Measurements from ENCODE around the gene HERC4. TPM values are rescaled to one million over a fixed set of nuclear protein-coding genes. Genes with fewer than 3 reads are reported as not detected.
A peak's percentile ranks its signal among the peaks of the same experiment; 100 is the strongest.

The HERC4 gene
- total and polyA plus RNA-seq, 7 experiments from 2014 or later: 21.2 to 113 (median 71.6) TPM

DNA sequence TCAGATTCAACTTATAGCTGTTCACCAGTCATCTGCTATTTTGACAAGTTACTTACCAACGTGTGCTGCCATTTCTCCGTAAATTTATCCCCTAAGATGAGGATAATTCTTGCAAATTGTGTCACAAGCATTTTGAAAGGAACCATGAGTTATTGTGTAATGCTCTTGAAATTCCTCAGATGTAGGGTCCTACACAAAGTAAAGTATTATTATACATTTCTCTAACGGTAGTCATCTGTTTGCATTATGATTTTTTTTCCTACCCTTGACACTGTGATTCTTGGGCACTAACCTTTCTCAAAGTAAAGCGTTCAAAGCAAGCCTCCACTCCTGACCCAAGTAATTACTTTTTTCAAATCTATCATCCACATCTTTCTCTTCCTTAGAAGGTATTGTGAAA lies 8.1 kb downstream of the HERC4 start:
- Mint-ChIP-seq H3K27ac (peak overlapping the region in 2 of 9 donors; percentile 11 to 36), H3K9me3 (no peaks in the 10 kb centered on the region), H3K4me3 (no peak overlapping the region), H3K36me3 (peaks cover 0 to 27% (median 16%) of the 10 kb centered on the region in 5 donors), H3K4me1 (peaks cover 27 to 54% (median 47%) of the 10 kb centered on the region in 7 donors), H3K27me3 (no peaks in the 10 kb centered on the region)
- Histone ChIP-seq H3K9me3 (ENCODE audit: control insufficient read depth in 2 of 3, low read length in 3 of 3) (no peaks in the 10 kb centered on the region), H3K36me3 (ENCODE audit: control insufficient read depth in 2 of 3, insufficient read depth in 3 of 3, low read length in 3 of 3) (peaks cover 0 to 4% (median 0%) of the 10 kb centered on the region in 3 experiments), H3K4me3 (ENCODE audit: low read length) (no peak overlapping the region), H3K27me3 (ENCODE audit: control insufficient read depth in 2 of 2, insufficient read depth in 2 of 2, low read length in 2 of 2) (no peaks in the 10 kb centered on the region), H3K4me1 (ENCODE audit: control insufficient read depth in 2 of 2, insufficient read depth in 2 of 2, low read length in 2 of 2) (peaks cover 0 to 4% of the 10 kb centered on the region in 2 donors), H3K27ac (ENCODE audit: low read depth, low read length) (no peak overlapping the region)
- ATAC-seq (no peak), DNase-seq (no peak)
- CTCF ChIA-PET: interaction anchor here (0.8 kb wide), 1 partner anchor 89 kb away, joined by 3 read pairs; no protein-coding TSS in a partner anchor
- intact Hi-C loops (cut with micrococcal nuclease): no loop called here
- POLR2A ChIA-PET: no interaction called here

DNA sequence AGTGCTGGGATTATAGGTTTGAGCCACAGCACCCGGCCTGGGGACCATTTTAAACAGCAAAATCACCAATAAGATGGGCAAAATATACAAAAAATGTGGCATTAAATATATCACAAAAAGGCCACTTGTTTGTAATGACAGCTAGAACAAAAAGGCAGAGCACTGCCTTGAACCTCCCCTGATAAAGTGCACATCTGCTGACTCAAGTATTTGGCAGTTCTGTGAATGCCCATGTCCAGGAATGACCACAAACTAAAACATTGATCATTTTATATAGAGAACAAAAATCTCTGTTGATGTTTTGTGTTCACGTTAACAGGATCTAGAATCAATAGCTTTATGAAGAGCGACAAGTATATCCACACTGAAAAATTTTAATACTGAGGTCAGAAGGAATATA lies 21.5 kb downstream of the HERC4 start:
- ChIA-PET CTCF (interaction anchor here (0.7 to 1.0 kb wide), 3 partner anchors 15 to 207 kb away, joined by 3 to 6 read pairs (median 3); no protein-coding TSS in a partner anchor), POLR2A (interaction anchor here (0.6 to 0.9 kb wide), 2 partner anchors 10 to 22 kb away, joined by 4 to 5 read pairs; partner anchors contain the start of gene HERC4)
- Histone ChIP-seq H3K36me3 (ENCODE audit: control insufficient read depth in 2 of 3, insufficient read depth in 3 of 3, low read length in 3 of 3) (peaks cover 0 to 5% (median 0%) of the 10 kb centered on the region in 3 experiments), H3K9me3 (ENCODE audit: control insufficient read depth in 2 of 3, low read length in 3 of 3) (no peaks in the 10 kb centered on the region), H3K27ac (ENCODE audit: low read depth, low read length) (no peak overlapping the region), H3K4me1 (ENCODE audit: control insufficient read depth in 2 of 2, insufficient read depth in 2 of 2, low read length in 2 of 2) (peaks cover 0 to 6% of the 10 kb centered on the region in 2 donors), H3K27me3 (ENCODE audit: control insufficient read depth in 2 of 2, insufficient read depth in 2 of 2, low read length in 2 of 2) (no peaks in the 10 kb centered on the region), H3K4me3 (ENCODE audit: low read length) (no peak overlapping the region)
- intact Hi-C loops (cut with micrococcal nuclease): loop anchor here in 1 of 2 donors (2.0 kb wide), 1 partner anchor 17 kb away; no protein-coding TSS in a partner anchor
- peaks cover 0 to 27% (median 12%) of the 10 kb centered on the region in 5 donors for H3K36me3 Mint-ChIP-seq
- H3K9me3 Mint-ChIP-seq: no peaks in the 10 kb centered on the region
- peak overlapping the region in 1 of 9 donors; percentile 59 for H3K27ac Mint-ChIP-seq
- no peak for ATAC-seq
- no peak for DNase-seq
- H3K27me3 Mint-ChIP-seq: no peaks in the 10 kb centered on the region
- H3K4me3 Mint-ChIP-seq: no peak overlapping the region
- peaks cover 8 to 53% (median 45%) of the 10 kb centered on the region in 7 donors for H3K4me1 Mint-ChIP-seq

DNA sequence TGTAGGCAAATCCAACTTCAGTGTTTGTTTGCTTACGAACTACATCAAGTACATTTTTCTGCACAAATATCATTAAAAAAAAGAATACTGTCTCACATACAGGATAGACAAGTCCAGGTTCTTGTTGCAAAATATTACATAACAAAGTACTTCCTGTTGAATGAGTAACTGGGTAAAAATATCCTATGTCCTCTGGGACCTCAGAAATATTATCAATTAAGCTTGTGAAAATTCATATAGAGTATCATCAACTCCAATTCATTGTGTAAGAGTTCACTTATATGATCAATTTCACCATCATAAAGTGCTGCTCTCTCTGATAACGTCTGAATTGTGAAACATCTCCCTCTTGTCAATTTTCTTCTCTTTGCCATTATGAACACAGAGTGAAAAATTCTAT lies 22.6 kb downstream of the HERC4 start:
- peak overlapping the region in 2 of 10 donors; percentile 23 to 39 for H3K4me3 Mint-ChIP-seq
- no peak overlapping the region for H3K4me3 ChIP-seq (ENCODE audit: low read length)
- peaks cover 15 to 59% (median 55%) of the 10 kb centered on the region in 7 donors for H3K4me1 Mint-ChIP-seq
- peak overlapping the region in 4 of 9 donors; percentile 48 to 83 (median 62) for H3K27ac Mint-ChIP-seq
- no peaks in the 10 kb centered on the region for H3K27me3 ChIP-seq (ENCODE audit: control insufficient read depth in 2 of 2, insufficient read depth in 2 of 2, low read length in 2 of 2)
- no peak overlapping the region for H3K27ac ChIP-seq (ENCODE audit: low read depth, low read length)
- no peaks in the 10 kb centered on the region for H3K9me3 ChIP-seq (ENCODE audit: control insufficient read depth in 2 of 3, low read length in 3 of 3)
- H3K9me3 Mint-ChIP-seq: no peaks in the 10 kb centered on the region
- DNase-seq: no peak
- ATAC-seq: no peak
- intact Hi-C loops (cut with micrococcal nuclease): loop anchor here in 1 of 2 donors (2.0 kb wide), 1 partner anchor 16 kb away; no protein-coding TSS in a partner anchor
- peaks cover 0 to 23% (median 12%) of the 10 kb centered on the region in 5 donors for H3K36me3 Mint-ChIP-seq
- CTCF ChIA-PET: interaction anchor here (1.0 kb wide), 1 partner anchor 16 kb away, joined by 3 read pairs; no protein-coding TSS in a partner anchor
- peaks cover 0 to 6% of the 10 kb centered on the region in 2 donors for H3K4me1 ChIP-seq (ENCODE audit: control insufficient read depth in 2 of 2, insufficient read depth in 2 of 2, low read length in 2 of 2)
- H3K36me3 ChIP-seq (ENCODE audit: control insufficient read depth in 2 of 3, insufficient read depth in 3 of 3, low read length in 3 of 3): no peaks in the 10 kb centered on the region
- POLR2A ChIA-PET: no interaction called here
- no peaks in the 10 kb centered on the region for H3K27me3 Mint-ChIP-seq

DNA sequence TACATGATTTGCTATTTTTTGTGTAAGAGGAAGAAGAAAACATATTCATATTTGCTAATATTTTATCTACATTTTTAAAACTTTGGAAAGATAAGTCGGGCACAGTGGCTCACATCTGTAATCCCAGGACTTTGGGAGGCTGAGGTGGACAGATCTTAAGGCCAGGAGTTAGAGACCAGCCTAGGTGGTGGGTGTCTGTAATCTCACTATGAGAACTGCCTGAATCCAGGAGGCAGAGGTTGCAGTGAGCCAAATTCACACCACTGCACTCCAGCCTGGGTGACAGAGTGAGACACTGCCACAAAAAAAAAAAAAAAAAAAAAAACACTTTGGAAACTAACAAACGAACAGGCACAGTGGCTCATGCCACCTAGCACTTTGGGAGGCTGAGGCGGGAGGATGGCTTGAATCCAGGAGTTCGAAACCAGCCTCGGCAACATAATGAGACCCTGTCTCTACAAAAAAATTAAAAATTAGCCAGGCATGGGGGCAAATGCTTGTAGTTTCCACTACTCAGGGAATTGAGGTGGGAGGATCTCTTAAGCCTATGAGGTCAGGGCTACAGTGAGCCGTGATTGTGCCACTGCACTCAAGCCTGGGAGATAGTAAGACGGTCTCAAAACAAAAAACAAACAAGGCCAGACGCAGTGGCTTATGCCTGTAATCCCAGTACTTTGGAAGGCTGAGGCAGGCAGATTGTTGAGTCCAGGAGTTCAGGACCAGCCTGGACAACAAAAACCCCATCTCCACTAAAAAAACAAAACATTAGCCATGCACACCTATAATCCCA lies 25.6 kb downstream of the HERC4 start:
- Mint-ChIP-seq H3K36me3 (peaks cover 6 to 23% (median 15%) of the 10 kb centered on the region in 5 donors), H3K9me3 (no peaks in the 10 kb centered on the region), H3K4me3 (peak overlapping the region in 2 of 10 donors; percentile 32 to 38), H3K27ac (peak overlapping the region in 1 of 9 donors; percentile 69), H3K27me3 (no peaks in the 10 kb centered on the region), H3K4me1 (peaks cover 19 to 70% (median 65%) of the 10 kb centered on the region in 7 donors)
- DNase-seq: no peak
- no peaks in the 10 kb centered on the region for H3K27me3 ChIP-seq (ENCODE audit: control insufficient read depth in 2 of 2, insufficient read depth in 2 of 2, low read length in 2 of 2)
- H3K27ac ChIP-seq (ENCODE audit: low read depth, low read length): no peak overlapping the region
- no peak for ATAC-seq
- ChIA-PET CTCF (no interaction called here), POLR2A (no interaction called here)
- H3K9me3 ChIP-seq (ENCODE audit: control insufficient read depth in 2 of 3, low read length in 3 of 3): no peaks in the 10 kb centered on the region
- intact Hi-C loops (cut with micrococcal nuclease): loop anchor here in 1 of 2 donors (5.0 kb wide), 1 partner anchor 62 kb away; no protein-coding TSS in a partner anchor
- no peak overlapping the region for H3K4me3 ChIP-seq (ENCODE audit: low read length)
- no peaks in the 10 kb centered on the region for H3K36me3 ChIP-seq (ENCODE audit: control insufficient read depth in 2 of 3, insufficient read depth in 3 of 3, low read length in 3 of 3)
- H3K4me1 ChIP-seq (ENCODE audit: control insufficient read depth in 2 of 2, insufficient read depth in 2 of 2, low read length in 2 of 2): peaks cover 0 to 6% of the 10 kb centered on the region in 2 donors

DNA sequence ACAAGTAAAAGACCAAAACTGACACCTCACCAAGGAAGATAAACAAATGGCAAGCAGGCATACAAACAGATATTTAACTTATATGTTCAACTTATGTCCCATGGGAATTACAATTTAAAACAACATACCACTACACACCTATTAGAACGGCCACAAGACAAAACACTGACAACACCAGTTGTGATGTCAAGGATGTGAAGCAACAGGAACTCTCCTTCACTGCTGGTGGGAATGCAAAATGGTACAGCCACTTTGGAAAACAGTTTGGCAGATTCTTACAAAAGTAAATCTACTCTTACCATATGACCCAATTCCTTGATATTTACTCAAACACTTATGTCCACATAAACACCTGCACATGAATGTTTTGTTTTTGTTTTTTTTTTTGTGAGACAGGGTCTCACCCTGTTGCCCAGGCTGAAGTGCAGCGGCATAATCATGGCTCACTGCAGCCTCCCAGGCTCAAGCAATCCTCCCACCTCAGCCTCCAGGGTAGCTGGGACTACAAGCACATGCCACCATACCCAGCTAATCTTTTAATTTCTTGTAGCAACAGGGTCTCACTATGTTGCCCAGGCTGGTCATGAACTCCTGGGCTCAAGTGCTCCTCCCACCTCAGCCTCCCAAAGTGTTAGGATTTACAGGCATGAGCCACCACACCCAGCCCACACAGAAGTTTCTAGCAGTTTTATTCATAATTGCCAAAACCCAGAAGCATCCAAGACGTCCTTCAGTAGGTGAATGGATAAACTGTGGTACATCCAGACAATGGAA lies 27.3 kb downstream of the HERC4 start:
- Histone ChIP-seq H3K36me3 (ENCODE audit: control insufficient read depth in 2 of 3, insufficient read depth in 3 of 3, low read length in 3 of 3) (no peaks in the 10 kb centered on the region), H3K4me1 (ENCODE audit: control insufficient read depth in 2 of 2, insufficient read depth in 2 of 2, low read length in 2 of 2) (peaks cover 0 to 6% of the 10 kb centered on the region in 2 donors), H3K27ac (ENCODE audit: low read depth, low read length) (no peak overlapping the region), H3K4me3 (ENCODE audit: low read length) (no peak overlapping the region), H3K9me3 (ENCODE audit: control insufficient read depth in 2 of 3, low read length in 3 of 3) (no peaks in the 10 kb centered on the region), H3K27me3 (ENCODE audit: control insufficient read depth in 2 of 2, insufficient read depth in 2 of 2, low read length in 2 of 2) (no peaks in the 10 kb centered on the region)
- peak overlapping the region in 6 of 9 donors; percentile 2 to 63 (median 13) for H3K27ac Mint-ChIP-seq
- POLR2A ChIA-PET: interaction anchor here (1.2 kb wide), 1 partner anchor 25 kb away, joined by 4 read pairs; no protein-coding TSS in a partner anchor
- intact Hi-C loops (cut with micrococcal nuclease): loop anchor here in 1 of 2 donors (5.0 kb wide), 1 partner anchor 60 kb away; no protein-coding TSS in a partner anchor
- DNase-seq (no peak), ATAC-seq (no peak)
- H3K4me3 Mint-ChIP-seq: peak overlapping the region in 3 of 10 donors; percentile 14 to 28 (median 25)
- H3K27me3 Mint-ChIP-seq: no peaks in the 10 kb centered on the region
- CTCF ChIA-PET: interaction anchor here (0.7 kb wide), 1 partner anchor 9 kb away, joined by 4 read pairs; no protein-coding TSS in a partner anchor
- peaks cover 6 to 25% (median 19%) of the 10 kb centered on the region in 5 donors for H3K36me3 Mint-ChIP-seq
- H3K9me3 Mint-ChIP-seq: no peaks in the 10 kb centered on the region
- peaks cover 13 to 60% (median 55%) of the 10 kb centered on the region in 7 donors for H3K4me1 Mint-ChIP-seq

DNA sequence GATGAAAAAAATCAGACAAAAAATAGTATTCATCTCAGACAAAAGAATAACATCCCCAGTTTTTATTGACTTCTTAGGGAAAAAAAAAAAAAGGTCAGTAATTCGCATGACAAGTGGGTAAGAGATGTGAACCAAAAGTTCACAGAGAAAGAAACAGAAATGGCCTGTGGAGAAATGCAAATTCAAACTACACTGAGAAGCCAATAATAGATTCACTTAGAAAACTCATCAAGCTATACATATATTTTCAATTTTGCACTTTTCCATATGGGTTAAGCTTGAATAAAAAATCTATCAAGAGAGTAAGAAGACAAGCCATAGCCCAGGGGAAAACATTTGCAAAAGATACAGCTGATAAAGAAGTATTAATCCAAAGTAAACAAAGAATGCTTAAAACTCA lies 28.0 kb downstream of the HERC4 start:
- Mint-ChIP-seq H3K9me3 (no peaks in the 10 kb centered on the region), H3K4me1 (peaks cover 7 to 53% (median 50%) of the 10 kb centered on the region in 7 donors), H3K27ac (peak overlapping the region in 3 of 9 donors; percentile 3 to 28 (median 5)), H3K27me3 (no peaks in the 10 kb centered on the region), H3K36me3 (peaks cover 5 to 25% (median 19%) of the 10 kb centered on the region in 5 donors), H3K4me3 (peak overlapping the region in 2 of 10 donors; percentile 6 to 25)
- Histone ChIP-seq H3K36me3 (ENCODE audit: control insufficient read depth in 2 of 3, insufficient read depth in 3 of 3, low read length in 3 of 3) (no peaks in the 10 kb centered on the region), H3K27me3 (ENCODE audit: control insufficient read depth in 2 of 2, insufficient read depth in 2 of 2, low read length in 2 of 2) (no peaks in the 10 kb centered on the region), H3K27ac (ENCODE audit: low read depth, low read length) (no peak overlapping the region), H3K4me3 (ENCODE audit: low read length) (no peak overlapping the region), H3K9me3 (ENCODE audit: control insufficient read depth in 2 of 3, low read length in 3 of 3) (no peaks in the 10 kb centered on the region), H3K4me1 (ENCODE audit: control insufficient read depth in 2 of 2, insufficient read depth in 2 of 2, low read length in 2 of 2) (peaks cover 0 to under 1% of the 10 kb centered on the region in 2 donors)
- CTCF ChIA-PET: interaction anchor here (0.7 kb wide), 1 partner anchor 26 kb away, joined by 3 read pairs; no protein-coding TSS in a partner anchor
- no peak for ATAC-seq
- intact Hi-C loops (cut with micrococcal nuclease): loop anchor here in 1 of 2 donors (5.0 kb wide), 1 partner anchor 60 kb away; no protein-coding TSS in a partner anchor
- no peak for DNase-seq
- POLR2A ChIA-PET: interaction anchor here (1.2 kb wide), 1 partner anchor 26 kb away, joined by 4 read pairs; no protein-coding TSS in a partner anchor
